Measurements from ENCODE around the gene NDUFAF8.

GRCh38 chr17:81253358-81254131 is 14.4 kb downstream of the NDUFAF8 start:
- TF ChIP-seq CTCF (IDR thresholded peaks at IDR 0.05), result peak; percentile 64 to 80 (median 68)
- no peak for TF ChIP-seq POLR2A (IDR thresholded peaks at IDR 0.05)
